Measurements from ENCODE around the gene MYL3.

Gene MYL3

DNA sequence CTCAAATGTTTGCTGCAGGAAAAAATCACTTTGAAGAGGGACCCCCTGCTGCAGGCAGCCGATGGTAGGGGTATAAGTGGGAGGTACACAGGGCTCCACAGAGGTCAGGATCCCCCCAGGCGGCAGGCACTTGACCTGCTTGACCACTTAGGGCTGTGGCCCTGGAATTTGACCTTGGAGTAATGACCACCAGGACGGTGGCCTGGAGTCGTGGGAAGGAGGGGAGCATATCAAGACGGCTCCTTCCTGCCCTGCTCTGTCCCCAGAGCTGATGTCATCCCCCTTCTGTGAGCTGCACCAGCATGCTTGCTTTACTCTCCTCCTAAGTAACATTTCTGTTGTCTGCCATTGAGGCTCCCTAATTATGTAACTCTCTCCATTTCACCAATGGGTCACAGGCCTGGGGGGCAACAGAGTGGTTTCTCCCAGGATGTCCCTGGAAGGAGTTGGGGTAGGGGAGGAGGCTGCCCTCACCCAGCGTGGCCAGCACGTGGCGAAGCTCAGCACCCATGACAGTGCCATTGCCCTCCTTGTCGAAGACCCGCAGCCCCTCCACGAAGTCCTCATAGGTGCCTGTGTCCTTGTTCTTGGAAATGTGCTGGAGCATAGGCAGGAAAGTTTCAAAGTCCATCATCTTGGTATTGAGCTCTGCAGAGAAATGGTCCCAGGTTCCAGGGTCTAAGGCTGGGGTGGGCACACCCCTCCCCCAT is 4.1 kb downstream of the MYL3 start:
- ATAC-seq (ENCODE audit: low read depth), result no peak

DNA sequence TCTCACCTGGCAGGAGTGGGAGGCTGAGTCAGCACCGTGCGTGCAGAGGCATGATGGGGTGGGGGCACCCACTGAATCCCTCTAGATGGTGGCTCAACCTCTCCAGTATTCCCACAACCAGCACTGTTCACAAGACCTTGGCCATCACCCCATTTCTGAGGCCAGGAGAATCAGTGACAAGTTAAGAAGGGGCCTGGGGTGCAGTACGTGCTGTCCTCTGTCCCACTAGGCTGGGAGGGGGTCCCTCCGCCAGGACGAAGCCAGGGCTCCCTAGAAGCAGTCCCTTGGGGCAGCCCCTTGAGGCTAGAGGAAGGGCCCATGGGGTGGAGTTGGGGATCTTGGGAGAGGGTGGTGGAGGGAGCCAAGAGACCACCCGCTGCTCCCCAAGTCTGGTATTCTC is 4.8 kb downstream of the MYL3 start:
- ATAC-seq (ENCODE audit: low read depth) (no peak), DNase-seq (ENCODE audit: low spot score in 2 of 2) (no peak)
- H3K4me1 Mint-ChIP-seq, result no peaks in the 10 kb centered on the region
- no peak overlapping the region for H3K27ac Mint-ChIP-seq
- no peak overlapping the region for H3K4me3 Mint-ChIP-seq
- no peaks in the 10 kb centered on the region for H3K9me3 Mint-ChIP-seq
- H3K27me3 Mint-ChIP-seq, result peaks cover 16% of the 10 kb centered on the region
- no peaks in the 10 kb centered on the region for H3K36me3 Mint-ChIP-seq

More for the DNA sequence above, 4.1 kb downstream of the MYL3 start:
- Mint-ChIP-seq H3K27ac (no peak overlapping the region), H3K27me3 (peaks cover 18% of the 10 kb centered on the region), H3K4me3 (no peak overlapping the region), H3K4me1 (no peaks in the 10 kb centered on the region), H3K9me3 (no peaks in the 10 kb centered on the region), H3K36me3 (no peaks in the 10 kb centered on the region)
- DNase-seq (ENCODE audit: low spot score in 2 of 2), result no peak

DNA sequence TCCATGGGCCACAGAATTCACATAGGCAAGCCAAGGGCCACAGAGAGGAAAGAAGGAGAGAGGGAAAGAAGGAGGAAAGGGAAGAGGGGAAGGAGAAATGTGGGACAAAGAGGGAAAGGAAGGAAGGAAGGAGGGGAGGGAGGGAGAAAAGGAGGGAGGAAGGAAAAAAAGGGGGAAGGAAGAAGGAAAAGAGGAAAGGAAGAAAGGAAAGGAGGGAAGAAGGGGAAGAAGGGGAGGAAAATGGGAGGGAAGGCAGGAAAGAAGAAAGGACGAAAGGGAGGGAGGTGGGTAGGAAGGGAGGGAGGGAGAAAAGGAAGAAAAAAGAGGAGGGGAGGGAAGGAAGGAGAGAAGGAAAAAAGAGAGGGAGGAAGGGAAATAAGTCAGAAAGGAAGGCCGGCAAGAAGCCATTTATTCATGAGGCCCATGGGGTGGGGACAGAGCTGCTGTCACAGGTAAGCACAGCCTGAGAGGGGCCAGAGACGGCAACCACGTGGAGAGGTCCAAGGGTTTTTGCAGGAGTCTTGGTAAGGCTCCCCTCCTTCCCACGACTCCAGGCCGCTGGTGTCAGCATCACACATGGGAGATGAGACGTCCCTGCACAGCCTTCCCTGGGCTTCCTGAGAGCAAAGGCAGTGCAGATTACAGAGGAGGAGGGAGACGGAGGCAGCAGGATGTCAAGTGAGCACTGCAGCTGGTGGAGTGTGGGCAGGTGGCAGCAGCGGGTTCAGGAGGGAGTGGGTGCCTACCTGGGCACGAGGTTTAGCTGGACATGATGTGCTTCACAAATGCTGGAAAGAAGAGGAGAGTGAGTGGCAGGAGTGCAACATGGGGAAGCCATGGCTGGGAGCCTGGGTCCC is 5.5 kb downstream of the MYL3 start:
- H3K4me1 Mint-ChIP-seq, result no peaks in the 10 kb centered on the region
- peaks cover 16% of the 10 kb centered on the region for H3K27me3 Mint-ChIP-seq
- no peaks in the 10 kb centered on the region for H3K9me3 Mint-ChIP-seq
- DNase-seq (ENCODE audit: low spot score in 2 of 2) (no peak), ATAC-seq (ENCODE audit: low read depth) (no peak)
- H3K4me3 Mint-ChIP-seq, result no peak overlapping the region
- H3K27ac Mint-ChIP-seq, result no peak overlapping the region
- H3K36me3 Mint-ChIP-seq, result no peaks in the 10 kb centered on the region

DNA sequence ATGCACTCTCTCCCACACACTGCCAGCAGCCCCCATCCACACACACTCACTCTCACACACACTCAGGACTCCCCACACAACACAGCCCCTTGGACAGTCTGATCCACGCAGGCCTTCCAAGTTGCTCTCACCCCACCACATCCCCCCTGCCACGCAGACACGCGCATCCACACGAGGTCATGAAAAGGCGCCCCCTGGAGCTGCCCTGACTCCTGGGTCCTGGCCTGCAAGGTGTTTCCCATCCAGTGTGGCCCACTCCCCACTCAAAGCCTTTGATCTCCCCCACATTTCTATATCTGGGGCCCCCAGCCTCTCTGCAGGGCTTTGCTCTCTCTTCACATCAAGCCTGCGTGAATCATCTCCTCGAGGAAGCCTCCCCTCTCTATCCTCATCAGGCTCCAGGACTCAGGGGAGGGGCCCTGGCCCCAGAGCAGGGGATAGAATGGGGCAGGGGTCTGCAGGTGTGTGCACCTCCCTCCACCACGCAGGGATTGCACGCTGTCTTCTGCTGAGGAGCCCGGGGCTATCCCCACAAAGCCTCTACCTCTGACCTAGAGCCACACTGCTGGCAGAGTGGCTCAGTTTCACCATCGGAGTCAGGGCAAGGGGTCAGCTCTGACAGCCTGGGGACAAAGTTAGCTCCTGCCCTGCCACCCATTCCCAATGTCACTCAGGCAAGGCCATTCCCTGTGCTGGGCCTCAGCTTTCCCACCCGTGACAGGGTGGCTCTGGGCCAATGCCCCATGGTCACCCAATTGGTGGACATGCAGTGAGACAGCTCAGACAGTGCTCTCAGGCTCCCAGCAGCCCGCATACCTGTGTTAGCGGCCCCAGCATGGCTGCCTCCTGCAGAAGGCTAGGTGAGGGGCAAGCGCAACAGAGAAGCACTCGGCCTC is 6.4 kb downstream of the MYL3 start:
- peaks cover 16% of the 10 kb centered on the region for H3K27me3 Mint-ChIP-seq
- H3K36me3 Mint-ChIP-seq, result no peaks in the 10 kb centered on the region
- ATAC-seq (ENCODE audit: low read depth), result no peak
- no peaks in the 10 kb centered on the region for H3K9me3 Mint-ChIP-seq
- H3K4me3 Mint-ChIP-seq, result no peak overlapping the region
- H3K4me1 Mint-ChIP-seq, result no peaks in the 10 kb centered on the region
- no peak overlapping the region for H3K27ac Mint-ChIP-seq
- no peak for DNase-seq (ENCODE audit: low spot score in 2 of 2)

DNA sequence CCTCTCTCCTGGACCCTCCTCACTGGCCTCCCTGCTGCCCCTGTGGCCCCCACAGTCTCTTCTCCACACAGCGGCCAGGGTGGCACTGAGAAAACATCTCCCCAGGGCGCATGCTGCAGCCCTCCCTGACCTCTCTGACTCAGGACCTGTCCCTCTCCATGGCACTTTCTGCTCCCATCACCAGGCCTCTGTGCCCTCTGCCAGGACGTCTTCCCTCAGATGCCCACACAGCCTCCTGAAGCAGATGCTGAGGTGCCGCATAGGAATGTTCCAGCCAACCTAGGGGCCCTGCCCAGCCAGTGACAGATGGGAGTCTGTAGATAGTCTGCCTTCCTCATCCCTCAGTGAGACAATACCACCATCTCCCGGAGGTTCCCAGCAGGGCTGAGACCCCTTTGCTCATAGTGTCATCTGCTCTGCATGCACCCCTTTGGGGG is 8.7 kb downstream of the MYL3 start:
- no peaks in the 10 kb centered on the region for H3K4me1 Mint-ChIP-seq
- ATAC-seq (ENCODE audit: low read depth), result no peak
- no peaks in the 10 kb centered on the region for H3K36me3 Mint-ChIP-seq

DNA sequence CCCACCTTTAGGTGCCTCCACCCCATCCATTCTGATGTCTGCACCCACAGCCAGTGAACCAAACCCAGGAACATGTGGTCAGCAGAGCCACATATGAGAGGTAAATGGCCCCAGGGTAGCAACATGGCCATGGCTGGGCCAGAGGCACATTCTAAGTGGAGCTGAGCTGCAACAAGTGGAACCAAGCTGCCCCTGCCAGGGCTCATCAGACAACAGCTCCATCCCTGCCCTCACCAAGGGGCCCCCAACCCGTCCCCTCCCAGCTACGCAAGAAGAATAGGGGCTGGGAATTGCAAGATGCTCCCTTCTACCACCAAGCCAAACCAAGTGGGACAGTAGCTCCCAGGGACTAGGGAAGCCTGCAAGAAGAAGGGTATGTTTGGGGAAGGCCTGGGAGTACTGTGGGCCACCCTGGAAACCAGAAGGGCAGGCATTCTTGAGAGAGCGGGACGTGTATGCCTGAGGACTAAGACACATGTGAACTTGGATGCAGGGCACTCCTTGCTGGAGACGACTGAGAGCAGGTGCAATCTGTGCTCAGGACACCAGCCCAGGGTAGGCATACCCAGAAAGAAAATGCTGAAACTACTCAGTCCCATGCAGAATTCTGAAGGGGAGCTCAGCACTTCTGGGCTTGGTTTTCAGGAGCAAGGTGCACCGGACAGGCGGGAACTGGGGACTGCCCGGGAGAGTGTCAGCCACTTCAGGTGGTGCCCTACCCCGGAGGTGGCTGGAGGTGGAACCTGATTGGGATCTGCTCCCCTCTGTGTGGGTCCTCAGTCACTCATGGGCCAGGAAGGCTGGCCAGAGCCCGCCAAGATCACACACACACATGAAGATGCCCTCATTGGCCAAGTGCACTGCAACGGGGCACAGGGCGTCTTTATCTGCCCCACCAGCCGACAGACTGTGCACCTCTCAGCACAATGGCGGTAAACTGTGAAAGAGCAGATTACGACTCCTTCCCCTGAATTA is 9.5 kb downstream of the MYL3 start:
- no peaks in the 10 kb centered on the region for H3K36me3 Mint-ChIP-seq
- peaks cover 15% of the 10 kb centered on the region for H3K27me3 Mint-ChIP-seq
- no peaks in the 10 kb centered on the region for H3K9me3 Mint-ChIP-seq
- no peaks in the 10 kb centered on the region for H3K4me1 Mint-ChIP-seq
- no peak overlapping the region for H3K4me3 Mint-ChIP-seq
- ATAC-seq (ENCODE audit: low read depth) (no peak), DNase-seq (ENCODE audit: low spot score in 2 of 2) (no peak)
- H3K27ac Mint-ChIP-seq, result no peak overlapping the region

More for the DNA sequence above, 8.7 kb downstream of the MYL3 start:
- Mint-ChIP-seq H3K9me3 (no peaks in the 10 kb centered on the region), H3K27ac (no peak overlapping the region), H3K27me3 (peaks cover 16% of the 10 kb centered on the region), H3K4me3 (no peak overlapping the region)
- no peak for DNase-seq (ENCODE audit: low spot score in 2 of 2)

DNA sequence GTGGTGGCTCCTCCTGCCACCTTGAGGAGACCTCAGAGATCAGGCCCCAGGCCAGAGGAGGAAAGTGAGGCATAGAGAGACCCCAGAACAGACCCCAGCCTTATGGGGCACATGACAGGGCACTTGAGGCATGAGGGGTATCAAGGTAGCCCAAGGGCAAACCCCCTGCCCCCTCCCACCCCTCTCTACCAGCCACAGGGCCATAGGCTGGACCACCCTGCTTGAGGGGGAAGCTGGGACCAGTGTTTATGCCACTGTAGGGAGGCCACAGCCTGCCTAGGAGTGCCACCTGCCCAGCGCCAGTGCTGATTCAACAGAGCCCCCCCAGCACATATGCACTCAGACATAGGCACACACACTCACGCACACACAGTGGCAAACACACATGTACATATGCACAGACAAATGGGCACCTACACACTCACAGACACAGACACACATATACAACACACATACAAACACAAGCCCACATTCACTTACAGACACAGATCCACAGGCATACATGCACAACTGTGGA is 10.3 kb downstream of the MYL3 start:
- DNase-seq (ENCODE audit: low spot score in 2 of 2) (no peak), ATAC-seq (ENCODE audit: low read depth) (no peak)
- Mint-ChIP-seq H3K4me3 (no peak overlapping the region), H3K36me3 (no peaks in the 10 kb centered on the region), H3K27ac (no peak overlapping the region), H3K4me1 (no peaks in the 10 kb centered on the region), H3K27me3 (peaks cover 12% of the 10 kb centered on the region), H3K9me3 (no peaks in the 10 kb centered on the region)

DNA sequence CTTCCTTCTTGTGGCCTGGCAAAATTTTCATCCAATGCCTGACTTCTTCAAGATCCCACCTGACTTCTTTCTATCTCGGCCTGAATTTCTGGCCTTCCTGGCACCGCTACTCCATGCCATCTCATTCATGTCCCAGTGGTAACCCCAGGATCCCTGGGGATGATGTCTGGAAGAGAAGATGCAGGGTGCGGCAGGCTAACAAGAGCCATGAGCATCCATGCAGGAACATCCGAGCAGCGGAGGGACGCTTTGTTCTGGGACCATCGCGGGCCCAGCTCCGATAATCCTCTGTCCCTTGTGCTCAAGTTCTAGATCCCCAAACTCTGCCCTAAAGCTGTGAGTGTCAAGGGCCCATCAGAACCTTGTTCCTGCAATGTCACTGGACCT is 10.9 kb downstream of the MYL3 start:
- Mint-ChIP-seq H3K4me1 (no peaks in the 10 kb centered on the region), H3K36me3 (no peaks in the 10 kb centered on the region), H3K4me3 (no peak overlapping the region), H3K9me3 (no peaks in the 10 kb centered on the region), H3K27ac (peak overlapping the region; percentile 25), H3K27me3 (peaks cover 8% of the 10 kb centered on the region)
- no peak for DNase-seq (ENCODE audit: low spot score in 2 of 2)
- no peak for ATAC-seq (ENCODE audit: low read depth)

DNA sequence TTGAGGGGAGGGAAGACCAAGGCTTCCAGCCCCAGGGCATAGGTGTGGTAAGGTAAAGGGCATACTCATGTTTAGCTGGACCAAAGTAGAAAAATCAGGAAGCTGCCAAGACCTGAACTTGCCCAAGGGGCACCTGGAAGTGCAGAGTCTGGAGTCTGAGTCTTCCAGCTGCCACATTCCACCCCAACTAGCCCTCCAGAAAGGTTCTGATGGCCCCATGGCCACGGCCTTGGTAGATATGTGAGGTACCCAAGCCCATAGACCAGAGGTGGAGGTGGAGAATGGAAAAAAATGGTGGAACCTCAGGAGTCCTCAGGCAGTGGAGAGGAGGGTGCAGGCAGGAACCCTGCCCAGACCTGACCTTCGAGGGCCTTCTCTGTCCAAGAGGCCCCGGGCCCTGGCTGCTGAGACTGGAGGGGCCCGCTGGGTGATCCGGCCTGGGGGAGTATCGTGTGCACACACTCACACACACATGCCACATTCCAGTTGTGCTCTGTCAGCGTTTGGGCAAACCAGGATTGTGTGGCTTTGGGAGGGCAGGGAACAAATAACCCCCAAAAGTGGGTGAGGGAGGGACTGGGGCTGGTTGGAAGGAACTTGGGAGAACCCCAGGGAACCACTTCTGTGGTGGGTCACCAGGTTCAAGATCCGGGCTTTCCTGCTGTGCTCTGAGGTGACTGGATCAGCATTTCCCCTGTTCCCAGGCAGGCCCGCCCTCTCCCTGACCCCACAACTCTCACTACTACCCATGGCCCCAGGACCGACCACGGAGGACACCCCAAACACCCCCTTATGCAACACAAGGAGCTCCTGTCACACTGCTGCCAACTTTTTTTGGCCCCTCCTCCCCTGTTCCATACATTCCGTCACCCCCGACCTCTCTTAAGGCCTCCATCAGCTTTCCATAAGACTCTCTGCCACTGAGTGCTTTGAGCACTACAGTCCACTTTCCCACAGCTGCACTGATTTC is 11.6 kb downstream of the MYL3 start:
- Mint-ChIP-seq H3K27ac (peak overlapping the region; percentile 25), H3K4me3 (no peak overlapping the region), H3K27me3 (peaks cover 5% of the 10 kb centered on the region), H3K4me1 (peaks cover under 1% of the 10 kb centered on the region), H3K36me3 (no peaks in the 10 kb centered on the region), H3K9me3 (no peaks in the 10 kb centered on the region)
- DNase-seq (ENCODE audit: low spot score in 2 of 2) (no peak), ATAC-seq (ENCODE audit: low read depth) (no peak)

DNA sequence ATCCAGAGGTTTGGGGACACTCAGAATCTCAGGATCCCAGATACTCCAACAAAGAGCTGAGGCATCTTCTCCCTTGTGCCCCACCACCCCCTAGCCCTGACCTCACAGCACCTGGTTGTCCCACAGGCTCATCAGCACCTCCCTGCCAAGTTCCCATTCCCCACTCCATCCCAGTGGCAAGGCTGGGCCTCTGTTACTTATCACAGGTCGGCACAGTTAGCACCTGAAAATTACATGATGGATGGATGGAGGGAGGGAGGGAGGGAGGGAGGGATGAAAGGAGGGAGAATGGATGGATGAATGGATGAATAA is 12.8 kb downstream of the MYL3 start:
- H3K4me3 Mint-ChIP-seq, result no peak overlapping the region
- peaks cover 5% of the 10 kb centered on the region for H3K4me1 Mint-ChIP-seq
- H3K27me3 Mint-ChIP-seq, result no peaks in the 10 kb centered on the region
- no peak overlapping the region for H3K27ac Mint-ChIP-seq
- ATAC-seq (ENCODE audit: low read depth) (no peak), DNase-seq (ENCODE audit: low spot score in 2 of 2) (no peak)
- no peaks in the 10 kb centered on the region for H3K36me3 Mint-ChIP-seq
- H3K9me3 Mint-ChIP-seq, result no peaks in the 10 kb centered on the region

DNA sequence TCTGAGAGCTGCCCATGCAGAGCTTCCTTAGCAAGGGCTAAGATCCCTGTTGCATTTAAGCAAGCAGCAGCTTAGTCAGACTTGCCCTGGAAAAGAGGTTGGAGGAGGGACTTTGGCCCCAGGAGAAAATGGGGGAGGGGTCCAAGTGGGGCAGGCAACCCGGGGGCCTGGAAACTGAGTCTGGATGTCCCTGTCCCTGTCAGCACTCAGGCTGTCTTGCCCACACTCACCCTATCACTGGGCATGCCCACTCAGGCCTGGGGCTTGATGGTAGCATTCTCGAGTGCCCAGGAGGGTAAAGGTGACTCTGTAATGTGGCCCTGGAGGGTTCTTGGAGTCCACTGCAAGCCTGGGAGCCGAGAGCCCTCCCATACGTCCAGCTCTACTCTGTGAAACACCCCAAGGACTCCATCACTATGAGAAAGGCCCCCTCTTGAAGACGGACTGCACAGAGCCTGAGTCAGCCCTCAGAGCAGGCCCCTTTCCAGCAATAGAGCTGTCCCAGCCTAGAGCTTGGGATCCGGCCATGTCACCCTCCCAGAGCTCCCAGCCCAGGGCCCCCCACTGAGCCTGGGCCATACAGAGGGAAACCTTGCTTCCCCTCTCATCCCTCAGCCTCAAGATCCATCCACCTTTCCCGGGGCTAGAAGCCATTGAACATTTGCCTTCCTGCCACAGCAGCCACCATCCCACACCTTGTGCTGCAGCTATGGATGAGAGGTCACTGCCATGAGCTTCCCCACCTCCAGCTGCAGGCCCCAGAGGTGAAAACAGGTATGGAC is 13.4 kb downstream of the MYL3 start:
- H3K9me3 Mint-ChIP-seq, result no peaks in the 10 kb centered on the region
- H3K4me3 Mint-ChIP-seq, result no peak overlapping the region
- no peak for ATAC-seq (ENCODE audit: low read depth)

More for the DNA sequence above, 13.4 kb downstream of the MYL3 start:
- peaks cover 5% of the 10 kb centered on the region for H3K4me1 Mint-ChIP-seq
- H3K27ac Mint-ChIP-seq, result no peak overlapping the region
- H3K36me3 Mint-ChIP-seq, result no peaks in the 10 kb centered on the region
- H3K27me3 Mint-ChIP-seq, result no peaks in the 10 kb centered on the region
- DNase-seq (ENCODE audit: low spot score in 2 of 2), result no peak
